Posterior cingulate gyrus (tissue), 11 donors: Measurements from ENCODE around the gene LKAAEAR1.
"Not testable (repeated sequence)": the region's sequence is repeated elsewhere in the genome, so short reads cannot be mapped to it uniquely, and the experiment has no call there.

ENCODE experiments used
- DNase-seq, 10 donors: peaks; one replicate each; pipeline versions ENCODE4 v3.0.0 to v3.0.0-alpha.2; 2020 to 2021; ENCODE audit warnings: mixed read lengths in 3 of 10
- intact Hi-C: fragments of 100-400 bp; cut with DNase I; formaldehyde crosslinking; loops from one replicate; pipeline ENCODE4 v1.15.1; 2023

LKAAEAR1 gene, protein sequence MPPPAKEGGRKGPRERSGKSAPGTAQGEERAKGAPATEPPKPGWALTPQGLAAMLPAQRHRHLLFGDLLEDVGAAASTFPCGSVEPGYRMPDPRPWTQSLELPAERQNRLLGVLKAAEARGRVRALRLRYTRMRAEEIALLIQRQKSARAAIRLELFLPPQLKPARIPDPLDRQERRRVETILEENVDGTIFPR

DNA sequence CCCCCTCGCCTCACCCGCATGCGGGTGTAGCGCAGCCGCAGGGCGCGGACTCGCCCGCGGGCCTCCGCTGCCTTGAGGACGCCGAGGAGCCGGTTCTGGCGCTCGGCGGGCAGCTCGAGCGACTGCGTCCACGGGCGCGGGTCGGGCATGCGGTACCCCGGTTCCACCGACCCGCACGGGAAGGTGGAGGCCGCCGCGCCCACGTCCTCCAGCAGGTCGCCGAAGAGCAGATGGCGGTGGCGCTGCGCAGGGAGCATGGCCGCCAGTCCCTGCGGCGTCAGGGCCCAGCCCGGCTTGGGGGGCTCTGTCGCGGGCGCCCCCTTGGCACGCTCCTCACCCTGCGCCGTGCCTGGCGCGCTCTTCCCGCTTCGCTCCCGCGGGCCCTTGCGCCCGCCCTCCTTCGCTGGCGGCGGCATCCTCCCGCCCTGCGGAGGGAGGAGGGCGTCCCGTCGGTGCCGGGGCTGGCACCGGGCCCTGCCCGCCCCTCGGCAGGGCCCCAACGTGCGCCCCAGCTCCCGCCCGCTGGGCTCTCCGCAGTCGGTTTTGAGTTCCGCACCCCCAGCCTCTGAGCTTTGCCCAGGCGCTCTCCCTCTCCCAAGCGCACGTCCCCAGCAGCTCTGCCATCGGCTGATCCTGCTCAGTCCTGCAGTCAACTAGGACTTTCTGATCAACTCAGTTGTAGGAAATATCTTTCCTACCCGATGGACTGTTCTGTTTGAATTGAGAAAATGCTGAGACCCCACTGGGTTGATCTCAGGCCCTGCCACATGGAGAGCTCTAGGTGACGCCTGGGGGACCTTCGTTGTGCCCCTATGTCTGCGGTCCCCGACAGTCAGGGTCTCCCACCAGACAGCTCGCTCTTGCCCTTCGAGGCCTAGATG is at the start of gene LKAAEAR1:
Gene LKAAEAR1, minus strand, starts transcription at position 595 of the 881 bp plus-strand sequence. Its CDS starts 179 bp downstream, at position 416.
- intact Hi-C loops, result loop anchor here (1.0 kb wide), 1 partner anchor 36 kb away; no protein-coding TSS in a partner anchor
- no peak for DNase-seq

DNA sequence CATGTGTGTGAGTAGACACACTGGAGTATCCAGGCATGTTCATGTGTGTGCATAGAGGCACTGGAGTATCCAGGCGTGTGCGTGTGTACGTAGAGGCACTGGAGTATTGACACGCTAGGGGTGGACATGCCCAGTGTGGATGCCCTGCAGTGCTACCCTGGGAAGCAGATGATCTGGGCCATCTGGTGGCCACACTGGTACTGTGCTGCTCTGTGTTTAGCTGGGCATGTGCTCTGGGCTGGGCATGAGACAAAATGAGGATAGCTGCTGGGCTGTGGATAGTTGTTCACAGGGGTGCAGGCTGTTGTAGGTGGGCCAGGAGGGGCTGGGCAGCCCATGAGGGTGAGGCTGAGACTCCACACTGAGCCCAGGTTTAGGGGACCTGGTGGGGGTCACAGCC is 47.2 kb upstream of the LKAAEAR1 start:
- intact Hi-C loops, result no loop called here
- peak in 3 of 10 donors; percentile 77 to 87 (median 78) for DNase-seq

DNA sequence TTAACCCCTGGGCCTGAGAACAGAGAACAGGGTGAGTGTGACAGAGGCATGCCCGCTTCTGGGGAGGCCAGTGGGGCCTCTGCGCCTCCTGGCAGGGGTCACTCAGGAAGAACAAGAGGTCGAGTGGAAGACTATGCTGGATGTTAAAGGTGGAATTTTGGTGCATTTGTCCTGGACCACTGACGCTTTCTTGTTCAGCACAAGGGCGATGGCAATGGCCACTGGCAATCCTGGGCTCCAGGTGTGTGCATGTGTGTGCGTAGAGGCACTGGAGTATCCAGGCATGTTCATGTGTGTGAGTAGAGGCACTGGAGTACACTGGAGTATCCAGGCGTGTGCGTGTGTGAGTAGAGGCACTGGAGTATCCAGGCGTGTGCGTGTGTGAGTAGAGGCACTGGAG is 46.7 kb upstream of the LKAAEAR1 start:
- peak in 3 of 10 donors; percentile 21 to 51 (median 51) for DNase-seq
- intact Hi-C loops, result no loop called here

DNA sequence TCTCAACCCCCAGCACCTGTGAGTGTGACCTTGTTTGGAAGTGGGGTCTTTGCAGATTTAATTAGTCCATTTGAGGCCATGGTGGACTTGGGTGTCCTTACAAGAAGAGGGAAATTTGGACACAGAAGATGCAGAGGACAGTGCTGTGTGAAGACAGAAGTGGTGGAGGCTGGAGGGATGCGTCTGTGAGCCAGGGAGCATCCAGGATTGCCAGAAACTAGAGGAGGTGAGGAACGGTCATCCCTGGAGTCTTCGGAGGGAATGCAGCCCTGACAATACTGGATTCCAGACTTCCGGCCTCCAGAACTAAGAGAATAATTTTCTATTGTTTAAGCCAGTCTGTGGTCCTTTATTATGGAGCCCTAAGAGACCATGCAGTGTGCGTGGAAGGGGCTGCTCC is 46.1 kb upstream of the LKAAEAR1 start:
- intact Hi-C loops, result no loop called here
- DNase-seq, result peak in 1 of 10 donors; percentile 5

DNA sequence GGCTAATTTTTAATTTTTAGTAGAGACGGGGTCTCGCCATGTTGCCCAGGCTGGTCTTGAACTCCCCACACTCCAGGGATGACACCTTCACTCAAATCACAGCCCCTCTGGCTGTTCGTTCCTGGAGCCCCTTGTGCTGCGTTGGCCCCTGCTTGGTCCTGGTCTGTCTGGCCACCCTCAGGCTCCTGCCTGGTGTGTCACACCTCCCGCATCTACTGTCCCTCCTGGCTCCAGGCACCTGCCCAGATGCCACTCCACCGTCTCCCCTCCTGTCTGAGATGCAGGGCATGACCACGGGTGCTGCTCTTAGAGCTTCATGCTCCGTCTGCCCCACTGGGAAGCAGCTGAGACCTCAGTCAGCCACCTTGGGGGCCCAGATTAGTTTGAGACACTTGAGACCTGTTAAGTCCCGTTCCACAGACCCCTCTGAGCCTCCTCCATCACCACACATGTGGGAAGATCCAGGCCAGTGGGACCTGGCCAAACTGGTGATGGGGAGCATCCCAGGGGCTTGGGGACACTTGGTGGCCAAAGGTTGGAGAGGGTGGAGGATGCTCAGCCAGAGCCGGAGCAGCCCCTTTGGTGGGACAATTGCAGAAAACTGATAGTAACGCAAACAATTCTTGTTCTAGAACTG is 45.1 kb upstream of the LKAAEAR1 start:
- peak in 3 of 10 donors; percentile 44 to 58 (median 52) for DNase-seq
- intact Hi-C loops, result no loop called here

DNA sequence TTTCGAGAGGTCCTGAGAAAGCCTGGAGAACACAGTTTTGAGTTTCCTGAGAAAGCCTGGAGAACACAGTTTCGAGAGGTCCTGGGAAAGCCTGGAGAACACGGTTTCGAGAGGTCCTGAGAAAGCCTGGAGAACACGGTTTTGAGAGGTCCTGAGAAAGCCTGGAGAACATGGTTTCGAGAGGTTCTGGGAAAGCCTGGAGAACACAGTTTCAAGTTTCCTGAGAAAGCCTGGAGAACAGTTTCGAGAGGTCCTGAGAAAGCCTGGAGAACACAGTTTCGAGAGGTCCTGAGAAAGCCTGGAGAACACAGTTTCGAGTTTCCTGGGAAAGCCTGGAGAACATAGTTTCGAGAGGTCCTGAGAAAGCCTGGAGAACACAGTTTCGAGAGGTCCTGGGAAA is 39.3 kb upstream of the LKAAEAR1 start:
- DNase-seq, intact Hi-C loops: not testable (repeated sequence)

DNA sequence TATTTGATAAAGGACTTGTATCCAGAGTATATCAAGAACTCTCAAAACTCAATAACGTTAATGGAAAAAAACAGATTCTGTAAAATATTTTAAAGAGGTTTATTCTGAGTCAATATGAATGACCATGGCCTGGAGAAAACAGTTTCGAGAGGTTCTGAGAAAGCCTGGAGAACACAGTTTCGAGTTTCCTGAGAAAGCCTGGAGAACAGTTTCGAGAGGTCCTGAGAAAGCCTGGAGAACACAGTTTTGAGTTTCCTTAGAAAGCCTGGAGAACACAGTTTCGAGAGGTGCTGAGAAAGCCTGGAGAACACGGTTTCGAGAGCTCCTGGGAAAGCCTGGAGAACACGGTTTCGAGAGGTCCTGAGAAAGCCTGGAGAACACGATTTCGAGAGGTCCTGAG is 38.7 kb upstream of the LKAAEAR1 start:
- DNase-seq, intact Hi-C loops: not testable (repeated sequence)

DNA sequence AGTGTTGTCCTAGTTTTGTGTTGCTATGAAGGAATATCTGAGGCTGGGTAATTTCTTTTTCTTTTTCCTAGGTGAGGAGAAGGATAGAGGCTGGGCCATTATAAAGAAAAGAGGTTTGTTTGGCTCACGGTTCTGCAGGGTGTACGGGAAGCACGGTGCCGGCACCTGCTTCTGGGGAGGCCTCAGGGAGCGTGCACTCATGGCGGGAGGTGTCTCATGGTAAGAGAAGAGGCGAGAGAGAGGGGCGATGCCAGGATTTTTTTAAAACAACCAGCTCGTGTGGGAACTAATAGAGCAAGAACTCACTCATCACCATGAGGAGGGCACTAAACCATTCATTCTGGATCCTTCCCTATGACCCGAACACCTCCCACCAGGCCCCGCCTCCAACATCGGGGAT is 37.4 kb upstream of the LKAAEAR1 start:
- intact Hi-C loops, result no loop called here
- DNase-seq, result peak in 2 of 10 donors; percentile 5 to 44

DNA sequence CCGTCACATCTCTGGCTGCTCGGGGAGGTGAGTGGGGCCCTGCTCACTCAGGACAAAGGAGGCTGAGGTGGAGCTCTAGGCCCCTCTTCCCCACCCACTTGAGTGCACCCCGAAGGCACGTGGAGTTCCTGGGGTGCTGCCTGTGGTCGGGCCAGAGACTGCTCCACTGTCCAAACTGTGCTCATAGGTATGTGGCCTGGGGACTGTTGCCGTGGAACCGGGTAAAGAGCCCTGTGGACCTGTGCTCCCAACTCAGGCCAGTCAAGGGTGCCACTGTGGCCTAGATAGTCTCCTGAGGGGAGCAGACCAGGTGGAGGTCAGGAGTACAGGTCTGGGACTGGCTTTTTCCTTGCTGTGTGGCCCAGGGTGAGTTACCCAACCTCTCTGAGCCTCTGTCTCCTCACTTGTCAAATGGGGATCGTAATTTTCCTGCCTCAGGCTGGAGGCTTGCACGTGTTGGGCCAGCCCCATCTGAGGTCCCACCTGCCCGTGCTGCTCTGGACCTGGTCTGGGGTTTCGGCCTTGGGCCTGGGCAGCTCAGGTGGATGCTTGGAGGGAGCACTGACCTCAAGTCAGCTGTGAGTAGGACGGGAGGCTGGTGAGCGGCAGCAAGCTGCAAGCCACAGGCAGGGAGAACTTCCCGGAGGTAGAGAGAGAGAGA is 35.6 kb upstream of the LKAAEAR1 start:
- DNase-seq, result peak in 2 of 10 donors; percentile 59 to 76
- intact Hi-C loops, result loop anchor here (1.0 kb wide), 1 partner anchor 37 kb away; no protein-coding TSS in a partner anchor

DNA sequence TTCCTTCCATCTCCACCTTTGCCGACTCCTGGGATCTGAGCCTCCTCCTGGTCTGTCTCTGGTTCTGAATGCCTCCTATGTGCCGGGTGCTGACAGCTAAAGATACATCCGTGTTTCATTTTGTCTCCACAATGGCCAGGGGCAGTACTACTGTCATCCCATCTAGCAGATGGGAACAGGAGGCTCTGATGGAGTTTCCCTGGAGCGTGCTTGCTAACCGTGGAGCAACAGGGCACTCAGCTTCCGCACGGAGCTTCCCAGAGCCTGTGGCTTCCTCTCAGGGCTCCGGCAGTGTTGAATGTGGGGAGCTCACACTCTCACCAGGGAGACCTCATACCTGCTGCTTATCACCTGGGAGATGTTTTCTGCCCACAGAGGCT is 35.1 kb upstream of the LKAAEAR1 start:
- DNase-seq, result peak in 1 of 10 donors; percentile 20
- intact Hi-C loops, result no loop called here

DNA sequence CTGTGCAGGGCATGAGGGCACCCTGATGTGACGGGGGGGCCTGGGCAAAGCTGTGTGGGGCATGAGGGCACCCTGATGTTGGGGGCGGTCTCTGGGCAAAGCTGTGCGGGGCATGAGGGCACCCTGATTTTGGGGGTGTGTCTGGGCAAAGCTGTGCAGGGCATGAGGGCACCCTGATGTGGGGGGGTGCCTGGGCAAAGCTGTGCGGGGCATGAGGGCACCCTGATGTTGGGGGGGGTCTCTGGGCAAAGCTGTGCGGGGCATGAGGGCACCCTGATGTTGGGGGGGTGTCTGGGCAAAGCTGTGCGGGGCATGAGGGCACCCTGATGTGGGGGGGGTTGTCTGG is 33.2 kb upstream of the LKAAEAR1 start:
- DNase-seq, intact Hi-C loops: not testable (repeated sequence)

DNA sequence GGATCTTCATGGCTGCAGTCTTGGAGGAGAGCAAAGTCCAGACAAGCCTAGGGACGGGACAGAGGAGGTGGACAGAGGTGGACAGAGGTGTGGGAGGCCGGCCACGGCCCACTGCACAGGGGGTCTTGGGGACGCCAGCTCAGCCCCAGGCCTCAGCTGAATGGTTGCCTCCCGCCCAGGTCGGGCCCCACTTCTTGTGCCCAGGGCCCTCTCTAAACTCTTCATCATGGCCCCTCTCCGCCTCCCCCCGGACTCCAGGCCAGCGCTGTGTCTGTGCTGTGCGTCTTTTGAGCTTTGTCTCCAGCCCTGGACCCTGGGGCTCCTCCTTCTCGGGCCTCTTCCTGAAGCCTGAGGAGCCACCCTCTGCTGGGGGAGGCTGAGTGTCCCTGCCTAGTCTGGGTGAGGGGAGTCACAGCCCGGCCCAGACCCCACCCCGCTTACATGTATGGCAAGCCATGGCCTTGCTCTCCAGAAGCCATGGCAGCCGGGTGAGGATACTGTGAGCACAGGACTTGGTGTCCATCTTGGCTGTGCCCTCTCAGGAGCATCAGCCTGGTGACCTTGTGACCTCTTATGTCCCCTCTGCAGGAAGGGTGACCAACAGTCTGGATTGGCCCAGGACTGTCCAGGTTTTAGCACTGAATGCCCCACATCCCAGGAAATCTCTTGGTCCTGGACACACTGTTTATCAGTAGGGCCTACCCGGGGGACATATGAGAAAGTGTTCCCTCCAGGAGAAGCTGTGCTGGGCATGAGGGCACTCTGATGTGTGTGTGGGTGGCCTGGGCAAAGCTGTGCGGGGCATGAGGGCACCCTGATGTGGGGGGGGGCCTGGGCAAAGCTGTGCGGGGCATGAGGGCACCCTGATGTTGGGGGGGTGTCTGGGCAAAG is 32.6 kb upstream of the LKAAEAR1 start:
- intact Hi-C loops, result no loop called here
- peak in 2 of 10 donors; percentile 57 to 77 for DNase-seq

DNA sequence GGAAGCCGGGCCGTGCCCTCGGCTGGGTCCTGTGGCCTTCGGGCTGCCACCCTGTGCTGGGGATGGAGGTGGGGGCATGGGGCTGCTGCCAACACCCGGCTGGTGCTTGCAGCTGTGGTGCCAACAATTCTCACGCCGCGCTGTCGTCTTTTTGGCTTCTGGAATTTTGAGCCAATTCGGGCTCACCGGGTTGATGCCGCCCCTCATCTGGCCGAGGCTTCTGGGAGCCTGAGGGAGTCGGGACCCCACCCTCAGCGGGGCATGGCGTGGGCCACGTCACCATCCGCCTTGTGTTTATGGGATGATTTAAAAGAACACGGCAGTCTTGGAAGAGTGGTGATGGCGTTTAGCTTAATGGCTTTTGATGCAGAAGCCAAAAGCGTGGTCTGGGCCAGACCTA is 31.8 kb upstream of the LKAAEAR1 start:
- intact Hi-C loops, result no loop called here

DNA sequence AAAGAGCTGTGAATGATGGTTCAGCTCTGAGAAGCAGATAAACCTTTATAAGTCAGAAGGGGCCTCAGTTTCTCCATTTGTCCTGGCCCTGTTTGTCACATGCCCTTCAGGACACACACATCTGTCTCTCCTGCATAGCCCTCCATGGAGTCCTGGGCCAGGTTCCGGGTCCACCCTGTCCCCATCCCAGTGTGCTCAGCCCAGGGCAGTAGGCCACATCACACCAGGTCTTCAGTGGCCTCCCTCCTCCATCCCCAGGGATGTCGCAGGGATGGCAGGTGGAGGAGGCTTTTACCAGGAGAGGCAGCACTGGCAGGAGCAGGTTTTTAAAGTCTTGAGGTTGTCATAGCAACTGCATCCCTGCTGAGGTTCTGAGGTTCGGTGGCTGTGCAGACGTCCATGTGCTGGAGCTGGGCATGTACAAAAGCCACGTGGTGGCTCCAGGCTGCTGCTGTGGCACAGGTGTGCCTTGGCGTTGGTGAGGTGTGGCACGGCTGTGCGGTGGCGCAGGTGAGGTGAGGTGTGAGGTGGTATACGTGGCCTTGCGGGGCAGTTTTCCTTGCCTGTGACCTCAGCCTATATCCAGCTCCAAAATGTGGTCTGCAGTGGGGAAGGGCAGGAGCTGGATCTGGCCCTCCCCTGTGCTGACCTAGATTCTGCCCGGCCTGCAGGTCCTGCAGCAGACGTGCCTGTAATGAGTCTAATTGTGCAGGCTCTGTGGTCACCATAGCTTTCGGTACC is 31.1 kb upstream of the LKAAEAR1 start:
- DNase-seq, result peak in 5 of 10 donors; percentile 62 to 94 (median 85)
- intact Hi-C loops, result no loop called here

More for the DNA sequence above, 31.8 kb upstream of the LKAAEAR1 start:
- peak in 1 of 10 donors; percentile 78 for DNase-seq

DNA sequence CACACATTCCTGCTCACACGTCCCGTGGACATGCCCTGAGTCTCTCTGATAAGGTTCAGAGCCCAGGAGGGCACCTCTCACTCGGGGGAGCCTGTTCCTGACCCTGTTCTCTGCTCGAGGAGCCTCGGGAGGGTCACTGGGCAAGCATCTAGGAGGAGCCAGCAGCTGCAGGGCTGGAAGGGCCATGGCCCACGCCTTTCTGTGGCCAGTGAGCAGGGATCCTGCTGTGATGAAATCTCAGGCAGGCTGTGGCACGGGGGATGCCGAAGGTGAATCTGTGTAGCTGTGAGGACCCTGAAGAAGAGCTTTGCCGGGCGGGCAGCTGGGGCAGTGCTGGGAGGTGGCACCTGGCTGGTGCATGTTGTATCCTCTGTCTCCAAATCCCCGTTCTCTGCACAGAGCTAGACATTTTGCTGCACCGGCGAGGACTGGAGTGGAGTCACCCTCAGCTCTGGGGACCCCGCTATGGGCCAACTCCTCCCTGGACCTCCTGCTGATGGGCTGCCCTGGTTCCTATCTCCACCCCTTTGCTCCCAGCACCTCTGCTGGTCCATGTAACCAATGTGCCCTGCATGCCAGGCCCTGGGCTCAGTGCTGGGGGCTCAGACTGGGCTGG is 30.3 kb upstream of the LKAAEAR1 start:
- DNase-seq, result peak in 3 of 10 donors; percentile 51 to 78 (median 77)
- intact Hi-C loops, result no loop called here

DNA sequence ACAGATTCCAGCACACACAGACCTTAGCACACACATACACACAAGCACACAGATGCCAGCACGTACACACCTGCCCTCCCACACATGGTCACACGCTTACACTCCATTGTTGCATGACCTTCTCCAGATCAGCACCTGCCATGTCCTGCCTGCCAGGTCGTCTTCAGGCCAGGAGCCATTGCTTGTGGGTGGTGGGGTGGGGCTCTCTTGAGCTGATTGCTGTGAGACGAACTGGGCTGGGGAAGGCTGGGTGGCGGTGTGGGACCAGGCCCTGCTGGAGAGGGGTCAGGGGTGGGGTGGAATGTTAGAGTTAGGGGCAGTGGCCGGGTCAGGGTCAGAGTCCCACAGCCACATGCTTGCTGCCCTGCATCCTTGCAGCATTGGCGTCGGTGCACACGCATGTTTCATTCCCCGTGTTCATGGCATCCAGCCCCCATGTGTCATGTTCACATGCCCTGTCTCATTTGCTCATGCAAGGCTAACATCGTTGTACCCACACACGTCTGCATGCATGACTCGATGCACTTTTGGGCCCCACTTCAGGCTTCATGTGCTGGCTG is 29.7 kb upstream of the LKAAEAR1 start:
- peak in 1 of 10 donors; percentile 42 for DNase-seq
- intact Hi-C loops, result no loop called here

DNA sequence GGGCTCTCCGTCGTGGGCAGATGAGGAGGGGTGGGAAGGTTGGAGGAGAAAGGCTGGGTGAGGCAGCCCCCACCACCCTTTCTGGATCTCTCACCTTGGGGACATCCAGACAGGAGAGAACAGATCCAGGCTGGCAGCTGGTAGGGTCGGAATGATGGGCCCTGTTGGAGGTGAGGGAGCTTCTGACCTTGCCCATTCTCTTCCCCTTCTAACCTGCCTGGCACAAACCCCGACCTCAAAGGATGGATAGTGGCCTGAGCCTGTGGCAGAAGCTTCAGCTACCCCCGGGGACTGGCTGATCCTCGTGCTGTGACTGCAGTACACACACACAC is 29.2 kb upstream of the LKAAEAR1 start:
- intact Hi-C loops, result no loop called here
- no peak for DNase-seq
